Tibial artery (tissue), 4 donors: ENCODE measurements around the gene PPME1.

Experiments
- DNase-seq, 2 donors: peaks; one replicate each; pipeline ENCODE4 v3.0.0-alpha.2; 2019
- H3K27ac ChIP-seq, 2 donors: fragments of 200-600 bp; sonication (generic) in 1 of 2; 1 replicate in 1 of 2; 2 replicates in 1 of 2; pipeline ENCODE4 v1.5.1; 2018 to 2019; ENCODE audit warnings: mild to moderate bottlenecking in 1 of 2
- H3K27me3 ChIP-seq, 2 donors: fragments of 200-600 bp; sonication (generic) in 1 of 2; one replicate each; pipeline versions ENCODE4 v1.5.1 to v1.6.0; 2016 to 2019
- H3K36me3 ChIP-seq, 3 donors: fragments of 200-600 bp; sonication (generic) in 2 of 3; one replicate each; pipeline ENCODE4 v1.5.1; 2016 to 2019; ENCODE audit warnings: mild to moderate bottlenecking in 2 of 3
- H3K4me1 ChIP-seq, 4 donors: fragments of 200-600 bp; sonication (generic) in 2 of 4; 1 replicate in 3 of 4; 2 replicates in 1 of 4; pipeline ENCODE4 v1.5.1; 2016 to 2019
- H3K4me3 ChIP-seq, 2 donors: fragments of 200-600 bp; sonication (generic) in 1 of 2; 1 replicate in 1 of 2; 2 replicates in 1 of 2; pipeline ENCODE4 v1.5.1; 2018 to 2019; ENCODE audit warnings: mild to moderate bottlenecking in 2 of 2
- H3K9me3 ChIP-seq, 3 donors: fragments of 200-600 bp; sonication (generic) in 1 of 3; one replicate each; pipeline ENCODE4 v1.5.1; 2016 to 2019
- CTCF ChIP-seq, 2 experiments: fragments of 200-600 bp in 1 of 2; fragments of 450-650 bp in 1 of 2; IDR thresholded peaks; one replicate each; pipeline ENCODE4 v1.5.1; 2017 to 2019; ENCODE audit warnings: antibody characterized with exemption in 2 of 2, mild to moderate bottlenecking in 1 of 2, moderate library complexity in 1 of 2
- intact Hi-C: fragments of 100-400 bp; cut with DNase I; formaldehyde crosslinking; loops from one replicate; pipeline ENCODE4 v1.15.0; 2023; ENCODE audit warnings: low total_unique reads

The PPME1 gene

GRCh38 chr11:74195828-74196227 is 24.7 kb downstream of the PPME1 start:
- no peak for DNase-seq
- intact Hi-C loops: no loop called here
- Histone ChIP-seq H3K9me3 (no peaks in the 10 kb centered on the region), H3K4me3 (no peak overlapping the region), H3K27ac (no peak overlapping the region), H3K36me3 (peaks cover 0 to 3% (median 0%) of the 10 kb centered on the region in 3 donors), H3K4me1 (no peaks in the 10 kb centered on the region), H3K27me3 (no peaks in the 10 kb centered on the region)
- TF ChIP-seq CTCF (IDR thresholded peaks at IDR 0.05): no peak

- intact Hi-C loops: no loop called here
- Histone ChIP-seq H3K27ac (no peak overlapping the region), H3K9me3 (no peaks in the 10 kb centered on the region), H3K4me3 (no peak overlapping the region), H3K27me3 (no peaks in the 10 kb centered on the region), H3K36me3 (peaks cover 0 to 3% (median 0%) of the 10 kb centered on the region in 3 donors), H3K4me1 (peaks cover 0 to 1% (median 0%) of the 10 kb centered on the region in 4 donors)
- no peak for TF ChIP-seq CTCF (IDR thresholded peaks at IDR 0.05)
- no peak for DNase-seq
Measured at GRCh38 chr11:74196781-74197486, 25.8 kb downstream of the PPME1 start.

- Histone ChIP-seq H3K9me3 (no peaks in the 10 kb centered on the region), H3K27ac (no peak overlapping the region), H3K4me1 (peaks cover 0 to 7% (median 0%) of the 10 kb centered on the region in 4 donors), H3K36me3 (peaks cover 16 to 39% (median 34%) of the 10 kb centered on the region in 3 donors), H3K27me3 (no peaks in the 10 kb centered on the region), H3K4me3 (no peak overlapping the region)
- DNase-seq: no peak
- intact Hi-C loops: no loop called here
- no peak for TF ChIP-seq CTCF (IDR thresholded peaks at IDR 0.05)
Measured at GRCh38 chr11:74203966-74204365, 32.9 kb downstream of the PPME1 start.

GRCh38 chr11:74204701-74205100 is 33.6 kb downstream of the PPME1 start:
- no peak for DNase-seq
- H3K4me3 ChIP-seq: no peak overlapping the region
- peaks cover 0 to 7% (median 0%) of the 10 kb centered on the region in 4 donors for H3K4me1 ChIP-seq
- intact Hi-C loops: no loop called here
- no peak overlapping the region for H3K27ac ChIP-seq
- no peak for TF ChIP-seq CTCF (IDR thresholded peaks at IDR 0.05)
- no peaks in the 10 kb centered on the region for H3K9me3 ChIP-seq
- peaks cover 17 to 45% (median 41%) of the 10 kb centered on the region in 3 donors for H3K36me3 ChIP-seq
- H3K27me3 ChIP-seq: no peaks in the 10 kb centered on the region

- Histone ChIP-seq H3K27ac (no peak overlapping the region), H3K27me3 (no peaks in the 10 kb centered on the region), H3K4me1 (peaks cover 0 to 7% (median 0%) of the 10 kb centered on the region in 4 donors), H3K36me3 (peaks cover 22 to 50% (median 46%) of the 10 kb centered on the region in 3 donors), H3K4me3 (no peak overlapping the region), H3K9me3 (no peaks in the 10 kb centered on the region)
- no peak for DNase-seq
- intact Hi-C loops: no loop called here
- no peak for TF ChIP-seq CTCF (IDR thresholded peaks at IDR 0.05)
Measured at GRCh38 chr11:74205181-74205580, 34.1 kb downstream of the PPME1 start.
